ENCODE results near the gene GSG1.

- TF ChIP-seq FOXA1 (IDR thresholded peaks at IDR 0.05) (no peak), SP1 (IDR thresholded peaks at IDR 0.05) (no peak), PKNOX1 (IDR thresholded peaks at IDR 0.05) (no peak), HDGF (IDR thresholded peaks at IDR 0.05; ENCODE audit: borderline replicate concordance) (no peak), NFRKB (IDR thresholded peaks at IDR 0.05) (no peak), ELF4 (IDR thresholded peaks at IDR 0.05) (no peak), FOXK2 (IDR thresholded peaks at IDR 0.05) (no peak), BHLHE40 (IDR thresholded peaks at IDR 0.05; ENCODE audit: borderline replicate concordance) (no peak), CTBP1 (IDR thresholded peaks at IDR 0.05; ENCODE audit: borderline replicate concordance) (no peak), FOXM1 (IDR thresholded peaks at IDR 0.05; ENCODE audit: borderline replicate concordance) (no peak), TARDBP (IDR thresholded peaks at IDR 0.05) (no peak)
These were observed 4.2 kb downstream of the GSG1 start for GRCh38 chr12:13099066-13099843.

All from HEK293T (cell line).